Limb (tissue), 2 donors: ENCODE results near the gene NF2.

ENCODE experiments used
- DNase-seq, 2 donors: peaks; one replicate each; pipeline ENCODE4 v3.0.0-alpha.2; 2016; ENCODE audit errors: extremely low spot score in 2 of 2

NF2 gene

DNA sequence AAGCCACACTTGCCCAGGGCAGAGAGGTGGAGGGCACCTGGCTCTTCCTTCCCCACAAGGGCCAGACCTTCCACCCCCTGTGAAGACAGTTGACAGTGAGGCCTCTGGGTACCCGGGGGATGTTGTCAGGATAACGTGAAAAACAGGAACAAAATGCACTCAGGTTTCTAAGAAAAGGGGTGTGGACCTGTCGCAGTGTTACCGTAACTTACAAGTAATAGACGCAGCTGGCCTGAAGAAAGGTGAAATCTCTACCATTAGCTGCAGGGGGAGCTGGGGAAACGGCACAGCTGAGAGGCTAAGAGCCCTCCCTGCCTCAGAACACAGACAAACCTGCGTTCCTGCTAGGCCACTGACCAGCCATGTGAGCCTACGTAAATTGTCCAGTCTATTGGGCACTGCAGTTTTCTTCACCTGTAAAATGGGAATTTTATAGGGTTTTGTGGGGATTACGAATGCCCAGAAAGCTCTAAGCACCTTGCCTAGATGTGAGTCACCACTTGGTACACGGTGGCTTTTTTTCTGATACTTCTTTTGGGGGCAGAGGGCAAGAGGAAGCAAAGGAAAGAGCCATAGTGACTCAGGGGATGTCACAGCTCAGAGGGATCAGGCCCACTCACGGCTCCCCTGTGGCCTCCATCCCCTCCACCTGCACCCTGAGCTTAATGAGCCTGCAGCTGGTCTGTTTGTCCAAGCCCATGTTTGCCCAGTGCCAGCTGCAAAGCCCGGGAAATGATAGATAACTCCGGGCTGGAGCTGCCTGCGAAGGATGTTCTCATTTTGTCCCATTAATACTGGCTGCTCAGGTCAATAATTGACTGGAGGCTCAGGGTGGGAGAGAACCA lies 97.9 kb downstream of the NF2 start:
- DNase-seq: no peak

DNA sequence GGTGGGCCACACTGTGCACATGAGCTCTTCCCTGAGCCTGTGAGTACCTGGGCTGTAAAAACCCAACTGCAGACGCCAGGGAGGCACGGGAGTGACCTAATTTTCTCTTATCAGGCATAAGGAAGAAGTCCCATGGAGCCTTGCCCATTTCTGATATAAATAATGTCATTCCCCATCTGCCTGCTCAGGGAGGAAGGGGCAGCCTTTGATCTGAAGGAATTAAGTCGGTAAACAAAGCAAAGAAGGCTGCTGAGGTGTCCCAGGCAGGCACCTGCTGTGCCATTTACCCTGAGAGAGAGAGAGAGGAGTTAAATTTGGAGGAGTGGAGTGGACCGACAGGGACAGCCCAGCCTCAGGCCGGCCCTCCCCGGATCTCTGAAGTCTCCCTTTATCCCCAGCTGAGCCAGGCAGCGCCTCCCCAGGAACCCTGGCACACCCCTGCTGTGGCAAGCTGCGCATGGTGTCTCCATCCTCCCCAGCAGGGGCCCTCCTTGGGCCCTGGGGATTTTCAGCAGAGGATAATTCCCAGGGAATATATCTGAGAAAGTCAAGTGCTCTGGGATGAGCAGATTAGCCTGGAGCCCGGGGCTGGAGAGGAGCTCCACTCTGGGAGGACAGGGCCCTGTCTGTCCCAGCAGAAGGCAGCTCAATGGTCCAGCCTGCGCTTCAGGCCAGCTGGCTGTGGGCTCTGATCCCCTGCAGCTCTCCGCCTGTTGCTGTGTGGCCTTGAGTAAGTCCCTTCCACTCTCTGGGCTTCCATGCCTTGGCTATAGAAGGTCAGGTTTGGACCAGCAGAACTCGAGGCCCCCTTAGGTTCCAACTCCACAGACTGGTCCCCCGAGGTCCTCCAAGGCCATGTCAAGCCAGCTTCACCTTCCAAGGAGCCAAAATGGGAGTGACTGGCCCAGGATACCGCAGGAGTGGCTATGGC lies 98.8 kb downstream of the NF2 start:
- no peak for DNase-seq

DNA sequence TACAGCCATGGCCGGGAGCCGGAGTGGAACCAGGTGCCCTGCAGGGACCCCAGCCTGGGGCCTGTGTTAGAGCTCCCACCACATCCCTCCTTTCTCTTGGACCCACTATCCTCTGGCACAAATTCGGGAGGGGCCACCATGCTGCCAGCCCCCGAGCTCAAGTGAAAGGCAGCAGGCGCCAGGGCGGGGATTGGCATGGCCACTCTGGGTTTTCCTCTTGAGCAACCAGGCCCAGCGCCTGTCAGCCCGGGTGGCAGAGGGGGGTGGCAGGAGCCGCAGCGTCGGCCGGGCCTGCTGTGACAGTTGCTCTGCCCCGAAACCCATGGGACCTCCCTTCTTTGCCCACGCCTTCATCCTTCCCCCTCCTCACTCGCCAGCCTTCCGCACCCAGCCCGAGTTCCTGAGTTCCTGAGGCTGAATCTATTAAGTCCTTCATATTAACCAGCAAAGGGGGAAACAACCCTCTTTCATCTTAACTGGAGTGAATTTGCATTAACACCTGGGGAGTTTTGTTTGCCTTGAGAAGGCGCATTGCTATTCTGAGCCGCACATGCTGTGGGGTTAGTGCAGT lies 99.6 kb downstream of the NF2 start:
- DNase-seq: no peak

- no peak for DNase-seq
These were observed 100.2 kb downstream of the NF2 start for GRCh38 chr22:29703569-29704195.

GRCh38 chr22:29704528-29705285 lies 101.3 kb downstream of the NF2 start:
- DNase-seq: peak; percentile 39 to 79

GRCh38 chr22:29705651-29706050 lies 102.2 kb downstream of the NF2 start:
- no peak for DNase-seq

GRCh38 chr22:29706486-29706885 lies 103.1 kb downstream of the NF2 start:
- DNase-seq: no peak

DNA sequence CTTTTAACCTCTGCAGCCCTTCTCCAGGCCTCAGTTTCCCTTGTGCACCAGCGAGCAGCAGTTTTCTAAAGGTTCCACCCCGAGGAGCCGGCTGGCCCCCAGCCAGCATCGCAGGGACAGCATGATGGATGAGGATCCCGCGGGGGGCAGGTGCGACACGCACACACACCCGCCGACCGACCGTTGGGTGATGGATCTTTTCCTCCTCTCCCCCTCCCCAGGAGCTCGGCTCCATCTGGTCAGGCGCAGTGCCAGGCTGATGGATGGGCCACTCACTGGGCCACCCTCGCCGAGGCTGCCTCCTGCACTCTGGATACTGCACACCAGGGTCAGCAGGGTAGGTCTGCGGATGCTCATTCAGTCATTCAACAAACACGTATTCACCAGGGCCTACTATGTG lies 103.6 kb downstream of the NF2 start:
- peak in 1 of 2 donors; percentile 69 for DNase-seq

- no peak for DNase-seq
These were observed 104.0 kb downstream of the NF2 start for GRCh38 chr22:29707471-29707870.

DNA sequence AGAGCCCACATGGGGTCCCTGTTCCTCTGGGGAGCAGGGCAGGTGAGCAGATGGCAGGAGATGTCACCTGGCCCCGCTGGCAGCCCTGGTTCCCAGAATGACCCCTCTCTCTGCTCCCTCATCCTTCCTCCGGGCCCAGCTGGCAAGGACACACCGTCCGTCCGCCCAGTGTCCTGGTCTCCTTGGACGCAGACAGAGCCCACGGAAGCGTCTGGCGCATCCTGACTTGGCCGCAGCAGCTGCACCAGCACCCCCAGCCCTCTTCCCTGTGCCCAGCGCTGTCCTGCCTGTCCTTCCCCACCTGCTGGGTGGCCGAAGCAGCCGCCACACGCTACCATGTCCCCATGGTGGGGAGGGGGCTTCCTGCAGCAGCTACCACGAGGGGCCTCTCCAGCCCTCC lies 106.8 kb downstream of the NF2 start:
- no peak for DNase-seq

- DNase-seq: peak in 1 of 2 donors; percentile 68
These were observed 107.6 kb downstream of the NF2 start for GRCh38 chr22:29710922-29711593.

GRCh38 chr22:29712119-29712518 lies 108.7 kb downstream of the NF2 start:
- DNase-seq: no peak

- no peak for DNase-seq
These were observed 109.8 kb downstream of the NF2 start for GRCh38 chr22:29713156-29713727.

DNA sequence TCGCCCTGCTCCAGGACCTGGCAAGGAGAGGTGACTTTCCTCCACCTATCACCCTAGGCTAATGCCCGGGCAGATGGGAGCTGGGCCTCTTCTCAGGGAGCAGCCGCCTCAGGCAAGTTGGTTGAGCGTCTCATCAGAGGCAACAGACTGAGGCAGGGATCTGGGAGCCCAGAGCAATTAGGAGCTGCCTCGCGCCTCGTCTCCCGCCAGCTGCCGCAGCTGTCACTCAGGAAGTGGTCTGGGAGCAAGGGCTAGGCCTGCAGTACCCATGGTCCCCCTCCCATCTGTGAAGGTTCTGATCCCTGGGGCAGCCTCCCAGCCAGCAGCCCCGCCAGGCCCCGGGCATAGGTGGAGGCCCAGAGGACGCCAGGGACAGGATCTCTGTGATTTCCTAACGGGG lies 111.8 kb downstream of the NF2 start:
- no peak for DNase-seq

DNA sequence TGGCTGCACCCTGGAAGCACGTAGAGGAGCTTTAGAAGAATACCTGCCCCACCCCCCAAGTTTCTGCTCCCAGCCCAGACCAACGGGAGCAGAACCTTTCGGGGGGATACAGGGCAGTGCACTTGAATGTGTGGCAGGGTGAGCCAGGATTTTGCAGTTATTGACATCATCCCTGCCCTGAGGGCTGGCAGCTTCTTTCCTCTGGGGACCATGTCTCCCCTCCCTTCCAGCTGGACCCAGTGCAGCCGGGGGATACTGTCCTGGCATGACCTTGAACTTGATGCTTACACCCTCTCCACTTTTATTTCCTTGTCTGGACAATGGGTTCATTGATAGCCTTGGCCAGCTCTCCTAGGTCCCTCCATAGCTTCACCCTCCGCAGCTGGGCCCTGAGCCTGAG lies 112.3 kb downstream of the NF2 start:
- no peak for DNase-seq

GRCh38 chr22:29716814-29717545 lies 113.5 kb downstream of the NF2 start:
- peak; percentile 64 to 81 for DNase-seq

GRCh38 chr22:29717789-29718188 lies 114.4 kb downstream of the NF2 start:
- DNase-seq: no peak

DNA sequence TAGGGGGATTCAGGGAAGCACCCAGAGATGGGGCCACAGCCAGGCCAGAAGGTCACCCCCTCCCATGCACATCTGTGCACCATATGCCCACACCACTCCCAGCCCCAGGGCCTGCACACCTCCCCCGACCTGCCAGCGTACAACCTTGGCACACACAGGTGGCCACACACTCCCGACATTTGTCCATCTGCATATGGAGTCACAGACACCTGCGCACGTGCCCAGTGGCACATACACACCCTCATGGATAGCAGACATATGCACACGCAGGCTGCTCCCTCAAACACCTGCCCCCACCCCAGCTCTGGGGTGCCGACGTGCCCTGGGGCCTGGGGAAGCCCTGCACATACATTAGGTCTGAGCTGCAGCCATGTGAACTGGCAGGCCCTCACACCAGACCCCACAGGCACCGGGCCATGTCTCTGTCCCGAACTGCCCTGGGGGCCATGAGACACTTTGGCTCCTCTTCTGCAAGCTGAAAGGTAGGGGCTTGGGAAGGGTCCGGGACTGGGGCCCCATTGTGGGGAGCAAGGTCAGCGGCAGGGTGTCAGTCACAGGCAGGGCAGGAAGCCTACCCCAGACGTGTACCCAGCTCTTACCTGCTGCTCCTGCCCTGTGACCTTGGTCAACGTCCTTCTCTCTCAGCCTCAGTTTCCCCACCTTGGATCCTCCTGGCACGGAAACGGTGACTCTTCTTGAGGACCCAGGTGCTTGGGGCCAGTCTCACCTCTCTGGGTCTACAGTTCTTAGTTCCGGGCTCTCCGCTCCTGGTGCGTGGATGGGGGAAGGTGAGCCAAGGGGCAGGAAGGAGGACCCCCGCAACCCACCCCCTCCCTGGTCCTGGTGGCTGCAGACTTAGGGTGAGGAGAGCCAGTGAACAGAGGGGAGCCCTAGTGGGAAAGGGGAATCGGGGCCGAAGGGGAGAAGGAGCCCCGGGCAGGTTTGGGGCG lies 115.8 kb downstream of the NF2 start:
- no peak for DNase-seq
